NCI-H2196 (cell line): ENCODE data around the gene ZNF837.

Experiments
- DNase-seq: peaks from one replicate; lab custom pipeline; 2025; ENCODE audit not compliant: unreplicated experiment; lab: John Stamatoyannopoulos, UW

The ZNF837 gene

DNA sequence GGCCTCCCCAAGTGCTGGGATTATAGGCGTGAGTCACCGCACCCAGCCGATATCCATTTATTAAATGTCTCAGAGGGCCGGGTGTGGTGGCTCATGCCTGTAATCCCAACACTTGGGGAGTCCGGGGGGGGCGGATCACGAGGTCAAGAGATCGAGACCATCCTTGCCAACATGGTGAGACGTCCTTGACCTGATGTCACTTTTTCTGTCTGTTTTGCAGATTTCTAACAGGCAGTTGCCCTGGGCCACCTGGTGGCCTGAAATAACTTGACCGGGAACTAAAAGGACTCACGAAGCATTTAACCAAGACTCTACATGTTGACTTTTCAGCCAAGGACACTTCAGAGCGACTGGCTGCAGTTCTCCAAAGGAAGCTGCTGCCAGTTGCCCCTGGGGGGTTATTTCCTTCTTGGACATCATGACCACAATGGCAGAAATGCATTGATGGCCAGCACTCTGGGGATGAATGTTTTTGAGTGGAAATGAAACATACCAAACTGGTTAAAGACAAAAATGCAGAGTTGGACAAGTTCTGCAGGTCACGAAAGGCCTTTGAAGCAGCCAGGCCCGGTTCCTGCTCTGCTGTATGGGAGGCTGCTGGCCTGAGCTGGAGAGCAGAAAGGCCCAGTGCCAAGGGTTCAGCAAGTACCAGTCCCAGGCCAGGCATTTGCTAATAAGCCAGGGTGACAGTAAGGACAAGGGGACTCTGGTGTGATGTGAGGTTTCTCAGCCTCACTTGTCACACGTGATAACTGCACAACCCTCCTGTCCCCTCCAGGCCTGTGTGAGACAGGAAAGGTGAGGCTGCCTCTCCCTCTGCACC, 8.3 kb downstream of the ZNF837 start:
- DNase-seq: peak; percentile 16

GRCh38 chr19:58368561-58369360, 12.1 kb downstream of the ZNF837 start:
- no peak for DNase-seq

DNA sequence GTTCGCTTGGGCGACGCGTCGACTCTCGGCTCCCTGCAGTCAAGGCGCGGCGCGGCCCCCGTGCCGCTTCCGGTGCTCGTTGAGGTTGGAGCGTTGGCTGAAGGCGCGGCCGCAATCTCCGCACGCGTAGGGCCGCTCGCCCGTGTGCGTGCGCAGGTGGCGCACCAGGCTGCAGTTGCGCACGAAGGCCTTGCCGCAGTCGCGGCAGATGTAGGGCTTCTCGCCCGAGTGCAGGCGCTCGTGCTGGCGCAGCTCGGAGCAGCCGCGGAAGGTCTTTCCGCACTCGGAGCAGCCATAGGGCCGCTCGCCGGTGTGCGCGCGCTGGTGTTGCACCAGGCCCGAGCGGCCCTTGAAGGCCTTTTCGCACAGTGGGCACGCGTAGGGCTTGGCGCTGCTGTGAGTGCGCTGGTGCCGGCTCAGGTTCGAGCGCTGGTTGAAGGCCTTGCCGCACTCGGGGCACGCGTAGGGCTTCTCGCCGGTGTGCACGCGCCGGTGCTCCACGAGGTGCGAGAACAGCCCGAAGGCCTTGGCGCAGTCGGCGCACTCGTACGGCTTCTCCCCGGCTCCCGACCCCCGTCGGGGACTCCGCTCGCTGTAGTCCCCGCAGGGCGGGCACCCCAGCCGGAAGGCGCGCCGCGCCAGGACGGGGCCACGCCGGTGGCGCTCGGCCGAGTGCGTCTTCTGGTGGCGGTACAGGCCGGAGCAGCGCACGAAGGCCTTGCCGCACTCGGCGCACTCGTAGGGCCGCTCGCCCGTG, 13.0 kb downstream of the ZNF837 start:
- DNase-seq: no peak

GRCh38 chr19:58366585-58367430, 14.0 kb downstream of the ZNF837 start:
- DNase-seq: no peak

- no peak for DNase-seq
Measured at GRCh38 chr19:58364146-58364545, 16.7 kb downstream of the ZNF837 start.

- peak; percentile 96 for DNase-seq
Measured at GRCh38 chr19:58362272-58362994, 18.4 kb downstream of the ZNF837 start, which contains the start of gene ZNF497. ZNF497 (minus strand) TSS chr19:58362751; CDS start chr19:58357635, 5,116 bp downstream.

DNA sequence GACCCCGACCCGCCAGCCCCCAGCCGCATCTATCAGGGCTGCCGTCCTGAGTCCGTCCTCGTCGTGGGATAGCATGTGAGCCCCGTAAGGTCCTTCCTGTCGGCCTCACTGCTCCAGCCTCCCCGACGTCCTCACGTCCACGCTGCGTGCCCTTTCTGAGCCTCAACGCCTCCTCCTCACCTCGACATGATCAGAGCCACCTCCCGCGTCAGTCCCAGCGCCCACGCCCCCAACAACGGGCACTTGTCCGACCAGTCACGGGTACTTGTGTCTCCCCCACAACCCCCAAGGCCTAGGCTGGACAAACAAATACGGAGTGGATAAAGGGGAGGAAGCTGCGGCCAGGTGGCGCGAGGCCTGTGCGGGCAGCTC, 18.9 kb downstream of the ZNF837 start:
- peak; percentile 64 for DNase-seq

GRCh38 chr19:58357481-58358145, 23.2 kb downstream of the ZNF837 start:
- DNase-seq: no peak

DNA sequence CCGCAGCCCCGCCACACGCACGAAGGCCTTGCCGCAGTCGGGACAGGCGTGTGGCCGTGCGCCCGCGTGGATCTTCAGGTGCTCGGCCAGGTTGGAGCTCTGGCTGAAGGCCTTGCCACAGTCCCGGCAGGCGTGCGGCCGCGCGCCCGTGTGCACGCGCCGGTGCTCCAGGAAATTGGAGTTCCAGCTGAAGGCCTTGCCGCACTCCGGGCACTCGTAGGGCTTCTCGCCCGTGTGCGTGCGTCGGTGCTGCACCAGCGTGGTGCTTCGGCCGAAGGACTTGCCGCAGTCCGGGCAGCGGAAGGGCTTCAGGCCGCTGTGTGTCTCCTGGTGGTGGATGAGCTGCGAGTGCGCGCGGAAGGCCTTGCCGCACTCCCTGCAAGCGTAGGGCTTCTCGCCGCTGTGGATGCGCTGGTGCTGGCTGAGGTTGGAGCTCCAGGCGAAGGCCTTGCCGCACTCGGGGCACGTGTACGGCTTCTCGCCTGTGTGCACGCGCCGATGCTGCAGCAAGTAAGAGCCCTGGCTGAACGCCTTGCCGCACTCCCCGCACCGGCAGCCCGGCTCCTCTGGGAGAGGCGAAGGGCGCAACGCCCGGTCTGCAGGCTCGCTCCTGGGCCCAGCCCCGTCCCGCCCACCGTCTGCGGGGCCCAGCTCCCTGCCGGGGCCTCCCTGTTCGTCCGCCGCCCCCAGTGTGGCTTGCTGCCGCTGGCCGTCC, 23.9 kb downstream of the ZNF837 start:
- no peak for DNase-seq

- DNase-seq: no peak
Measured at GRCh38 chr19:58355908-58356765, 24.7 kb downstream of the ZNF837 start.

DNA sequence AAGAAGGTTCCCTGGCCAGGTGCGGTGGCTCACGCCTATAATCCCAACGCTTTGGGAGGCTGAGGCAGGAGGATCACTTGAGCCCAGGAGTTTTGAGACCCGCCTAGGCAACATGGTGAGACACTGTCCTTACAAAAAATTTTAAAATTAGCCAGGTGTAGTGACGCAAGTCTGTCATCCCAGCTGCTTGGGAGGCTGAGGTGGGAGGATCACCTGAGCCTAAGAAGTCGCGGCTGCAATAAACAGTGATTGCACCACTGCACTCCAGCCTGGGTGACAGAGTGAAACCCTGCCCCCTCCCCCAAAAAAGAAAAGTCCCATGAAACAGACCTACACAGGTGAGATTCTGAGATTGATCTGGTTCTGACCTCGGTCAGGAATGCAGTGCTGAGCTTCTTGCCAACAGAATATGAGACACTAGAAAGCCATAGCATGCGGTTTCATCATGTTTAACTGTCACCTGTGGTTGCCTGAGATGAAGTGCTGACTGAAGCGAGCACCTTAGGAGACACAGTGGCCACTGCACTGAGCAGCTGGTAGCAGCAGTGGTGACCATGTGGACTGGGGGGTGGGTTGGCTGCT, 25.5 kb downstream of the ZNF837 start:
- DNase-seq: no peak

GRCh38 chr19:58354478-58355030, 26.3 kb downstream of the ZNF837 start:
- no peak for DNase-seq

GRCh38 chr19:58353717-58354477, 26.9 kb downstream of the ZNF837 start:
- DNase-seq: no peak

DNA sequence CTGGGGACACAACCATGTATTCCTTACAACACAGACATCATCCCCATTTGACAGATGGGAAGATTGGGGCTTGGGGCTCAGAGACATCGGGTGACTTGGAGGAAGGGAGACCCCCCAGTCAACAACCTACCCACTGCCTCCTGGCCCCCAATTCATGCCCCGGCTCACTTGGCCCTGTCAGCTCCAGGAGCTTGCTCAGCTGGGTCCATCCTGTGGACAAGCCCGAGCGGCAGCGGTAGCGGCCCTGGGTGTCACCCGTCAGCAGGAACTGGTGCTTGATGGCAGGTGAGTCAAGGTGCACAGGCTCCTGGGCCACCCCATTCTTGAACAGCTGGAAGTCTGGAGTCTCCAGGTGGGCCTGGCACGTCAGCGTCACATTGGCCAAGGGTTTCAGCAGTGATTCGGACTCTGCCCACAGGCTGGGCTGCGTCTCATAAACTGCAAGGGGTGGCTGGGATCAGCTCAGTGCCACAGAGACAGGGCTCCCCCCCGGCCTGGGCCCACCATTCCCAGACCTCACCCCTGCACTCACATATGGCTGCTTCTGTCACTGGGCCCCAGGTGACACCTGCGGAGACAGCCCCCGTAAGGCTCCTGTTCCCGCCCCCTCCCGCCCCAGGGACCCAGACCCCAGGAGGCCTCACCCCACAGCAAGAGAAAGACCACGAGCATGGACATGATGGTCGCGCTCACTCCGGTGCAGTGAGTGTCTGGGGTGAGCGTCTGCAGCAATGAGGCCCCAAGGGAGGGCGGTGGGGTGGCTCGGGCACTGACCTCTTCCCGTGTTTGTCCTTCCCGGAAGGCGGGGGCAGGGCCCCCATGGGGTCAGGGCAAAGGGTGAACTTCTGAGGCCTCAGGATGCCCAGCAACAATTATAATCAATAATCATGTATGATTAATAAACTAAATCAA, 27.8 kb downstream of the ZNF837 start, which contains the start of gene A1BG:
A1BG (minus strand) TSS at position 733 of the 912 bp plus-strand sequence; CDS start at position 678, 55 bp downstream.
- DNase-seq: no peak
